HFFc6 (cell line): Measurements from ENCODE around the gene BIRC6. TPM values are rescaled to one million over a fixed set of nuclear protein-coding genes. Genes with fewer than 3 reads are reported as not detected.

Experiments used
- DNase-seq: peaks from one replicate; pipeline ENCODE4 v3.0.0-alpha.2; 2018
- H3K27ac Mint-ChIP-seq: 2 replicates; pipeline ENCODE4 v1.8.0; 2020; ENCODE audit warnings: mild to moderate bottlenecking, mixed read lengths
- H3K27me3 Mint-ChIP-seq: 2 replicates; pipeline ENCODE4 v1.8.0; 2021; ENCODE audit warnings: mild to moderate bottlenecking, moderate library complexity, mixed read lengths; ENCODE audit not compliant: insufficient read depth
- H3K36me3 Mint-ChIP-seq: 2 replicates; pipeline ENCODE4 v1.8.0; 2021; ENCODE audit warnings: low read depth, mixed read lengths
- H3K4me1 Mint-ChIP-seq: 2 replicates; pipeline ENCODE4 v1.8.0; 2020; ENCODE audit warnings: low read depth, mixed read lengths
- H3K4me3 Mint-ChIP-seq: 2 replicates; pipeline ENCODE4 v1.8.0; 2020; ENCODE audit warnings: mild to moderate bottlenecking, moderate library complexity, mixed read lengths
- H3K9me3 Mint-ChIP-seq: 2 replicates; pipeline ENCODE4 v1.8.0; 2020; ENCODE audit warnings: mild to moderate bottlenecking, mixed read lengths
- CTCF ChIP-seq: fragments of 200-600 bp; sonication (generic); IDR thresholded peaks from 2 replicates; pipeline ENCODE4 v1.5.0; 2021; ENCODE audit warnings: antibody characterized with exemption, mild to moderate bottlenecking
- total RNA-seq, 6 experiments: library from RNA; stranded (reverse); fragmentation: NEBNext Ultra II Directional; extraction: Animal tissue kit (Norgen Biotek cat#: 25700); gene quantifications; 2 replicates in 1 of 6; 3 replicates in 5 of 6; pipeline ENCODE4 v1.2.3, GENCODE V29; 2021

Gene BIRC6
- total RNA-seq, 6 experiments from 2014 or later: 54.1 to 72.2 (median 57.7) TPM

- Mint-ChIP-seq H3K36me3 (peaks cover 37% of the 10 kb centered on the region), H3K9me3 (no peaks in the 10 kb centered on the region), H3K27ac (no peak overlapping the region), H3K27me3 (peaks cover 1% of the 10 kb centered on the region; the same call in 1 of the 2 replicates), H3K4me1 (no peaks in the 10 kb centered on the region), H3K4me3 (no peak overlapping the region)
- no peak for TF ChIP-seq CTCF
- DNase-seq: no peak
These were observed 158.1 kb downstream of the BIRC6 start for GRCh38 chr2:32514946-32515345.

GRCh38 chr2:32516567-32516966 lies 159.7 kb downstream of the BIRC6 start:
- peaks cover 30% of the 10 kb centered on the region for H3K36me3 Mint-ChIP-seq
- no peaks in the 10 kb centered on the region for H3K9me3 Mint-ChIP-seq
- no peak for TF ChIP-seq CTCF

GRCh38 chr2:32522770-32523169 lies 165.9 kb downstream of the BIRC6 start:
- Mint-ChIP-seq H3K9me3 (no peaks in the 10 kb centered on the region), H3K36me3 (peaks cover 43% of the 10 kb centered on the region), H3K4me1 (peaks cover 14% of the 10 kb centered on the region), H3K27me3 (0 out of 2 replicates have a peak, but pooled peaks cover 2% of the 10 kb centered on the region), H3K27ac (peak overlapping the region; percentile 54), H3K4me3 (peak overlapping the region; percentile 14; the same call in 1 of the 2 replicates)
- no peak for TF ChIP-seq CTCF
- peak; percentile 4 for DNase-seq

More at GRCh38 chr2:32516567-32516966, 159.7 kb downstream of the BIRC6 start:
- H3K4me1 Mint-ChIP-seq: no peaks in the 10 kb centered on the region; the same call in 1 of the 2 replicates
- H3K27me3 Mint-ChIP-seq: peaks cover 1% of the 10 kb centered on the region; the same call in 1 of the 2 replicates
- DNase-seq: no peak
- H3K27ac Mint-ChIP-seq: no peak overlapping the region
- H3K4me3 Mint-ChIP-seq: no peak overlapping the region

GRCh38 chr2:32523686-32524085 lies 166.9 kb downstream of the BIRC6 start:
- peaks cover 41% of the 10 kb centered on the region for H3K36me3 Mint-ChIP-seq
- no peak for TF ChIP-seq CTCF
- peaks cover 14% of the 10 kb centered on the region for H3K4me1 Mint-ChIP-seq
- H3K27ac Mint-ChIP-seq: no peak overlapping the region
- H3K4me3 Mint-ChIP-seq: no peak overlapping the region
- 0 out of 2 replicates have a peak, but pooled peaks cover 2% of the 10 kb centered on the region for H3K27me3 Mint-ChIP-seq
- no peak for DNase-seq
- no peaks in the 10 kb centered on the region for H3K9me3 Mint-ChIP-seq

GRCh38 chr2:32532341-32532740 lies 175.5 kb downstream of the BIRC6 start:
- H3K4me3 Mint-ChIP-seq: no peak overlapping the region
- no peak for DNase-seq
- peaks cover 73% of the 10 kb centered on the region for H3K36me3 Mint-ChIP-seq
- no peak for TF ChIP-seq CTCF
- no peak overlapping the region for H3K27ac Mint-ChIP-seq
- no peaks in the 10 kb centered on the region; the same call in 1 of the 2 replicates for H3K27me3 Mint-ChIP-seq
- H3K4me1 Mint-ChIP-seq: no peaks in the 10 kb centered on the region
- no peaks in the 10 kb centered on the region for H3K9me3 Mint-ChIP-seq
